Erythroblast (primary cell): Measurements from ENCODE around the gene JADE2.

Experiments used
- GATA1 ChIP-seq: IDR thresholded peaks from 2 replicates; pipeline ENCODE4 v1.6.1; 2011; ENCODE audit warnings: low read depth, mild to moderate bottlenecking, control low read depth, low read length, moderate library complexity
- POLR2A ChIP-seq: IDR thresholded peaks from 2 replicates; pipeline ENCODE4 v1.6.1; 2011; ENCODE audit warnings: mild to moderate bottlenecking, low read length

- peak; percentile 43 for TF ChIP-seq POLR2A
- TF ChIP-seq GATA1 = no peak
These were observed at the start of gene JADE2 for GRCh38 chr5:134524826-134525682.
